K562 (cell line): Measurements from ENCODE around the gene GASK1A. TPM values are rescaled to one million over a fixed set of nuclear protein-coding genes. Genes with fewer than 3 reads are reported as not detected.

Experiments used
- ATAC-seq: fragments of 200-7000 bp; cut with Tn5 transposase; 3 replicates; pipeline ENCODE4 v1.9.1; 2020; ENCODE audit warnings: moderate library complexity
- BruUV-seq: library from RNA; stranded (reverse); fragments of 400-500 nt; replicated peaks from 2 replicates; lab custom pipeline; 2021; lab: Mats Ljungman, UMichigan
- CTCF ChIA-PET: fragments of 300-600 bp; formaldehyde crosslinking; extraction: SDS; loops from one replicate; lab custom pipeline; 2021; ENCODE audit warnings: low intra/inter-chr PET ratio; lab: Yijun Ruan, JAX
- POLR2A ChIA-PET: fragments of 300-600, 350-650 bp; sonication (Branson Sonifier 250); formaldehyde crosslinking; extraction: SDS; loops from one replicate; lab custom pipeline; 2021; ENCODE audit warnings: antibody characterized with exemption, inconsistent platforms; lab: Yijun Ruan, JAX
- DNase-seq, 4 experiments: peaks; one replicate each; pipeline versions ENCODE4 v3.0.0 to v3.0.0-alpha.2; 2011 to 2018; ENCODE audit warnings: low spot score in 3 of 4, mixed read lengths in 3 of 4; ENCODE audit errors: extremely low read depth in 1 of 4
- FAIRE-seq: peaks from 2 replicates; lab custom pipeline; 2011; peaks lifted over from hg19 to GRCh38; lab: Jason Lieb, UNC
- H2AFZ ChIP-seq: 2 replicates; pipeline ENCODE4 v1.6.0; 2011; ENCODE audit warnings: low read depth, low read length, control low read depth, inconsistent platforms
- H3K27ac ChIP-seq: fragments of 200-600 bp; 3 replicates; pipeline ENCODE4 v1.8.0; 2011; ENCODE audit warnings: low read depth, mild to moderate bottlenecking, control low read depth, inconsistent platforms, low read length, moderate library complexity, mixed read lengths; ENCODE audit errors: extremely low read depth
- H3K27me3 ChIP-seq, 2 experiments: fragments of 300-600 bp in 1 of 2; 2 replicates in 1 of 2; 3 replicates in 1 of 2; pipeline versions ENCODE4 v1.6.0 to v1.8.0; 2011; ENCODE audit warnings: inconsistent platforms in 2 of 2, low read length in 2 of 2, mild to moderate bottlenecking in 1 of 2, mixed read lengths in 1 of 2, moderate library complexity in 1 of 2; ENCODE audit not compliant: control insufficient read depth in 2 of 2, insufficient read depth in 2 of 2
- H3K36me3 ChIP-seq: fragments of 300-600 bp; 3 replicates; pipeline ENCODE4 v1.8.0; 2011; ENCODE audit warnings: mild to moderate bottlenecking, low read length, inconsistent platforms; ENCODE audit not compliant: control insufficient read depth, insufficient read depth
- H3K4me1 ChIP-seq, 2 experiments: fragments of 200-600 bp in 1 of 2; replicated peaks in 1 of 2; 2 replicates in 1 of 2; 3 replicates in 1 of 2; pipeline versions ENCODE4 v1.5.1 to v1.8.0; 2011; ENCODE audit warnings: inconsistent platforms in 2 of 2, low read length in 2 of 2, mild to moderate bottlenecking in 1 of 2, mixed read lengths in 1 of 2, moderate library complexity in 1 of 2; ENCODE audit not compliant: control insufficient read depth in 2 of 2, insufficient read depth in 2 of 2
- H3K4me2 ChIP-seq: 2 replicates; pipeline ENCODE4 v1.6.1; 2011; ENCODE audit warnings: low read length, control low read depth, inconsistent platforms, mixed read lengths; ENCODE audit not compliant: insufficient read depth
- H3K4me3 ChIP-seq: fragments of 200-600 bp; sonication (generic), shearing (Covaris generic); 2 replicates; pipeline ENCODE4 v1.5.1; 2016; ENCODE audit warnings: control low read depth, inconsistent platforms
- H3K79me2 ChIP-seq: fragments of 200-600 bp; 3 replicates; pipeline ENCODE4 v1.8.0; 2011; ENCODE audit warnings: low read length, inconsistent platforms; ENCODE audit not compliant: control insufficient read depth, insufficient read depth
- H3K9ac ChIP-seq, 2 experiments: 2 replicates each; pipeline versions ENCODE4 v1.6.0 to v1.6.1; 2011; ENCODE audit warnings: low read depth in 2 of 2, low read length in 2 of 2, control low read depth in 1 of 2, inconsistent platforms in 1 of 2, mild to moderate bottlenecking in 1 of 2, mixed read lengths in 1 of 2; ENCODE audit not compliant: insufficient read depth in 1 of 2
- H3K9me1 ChIP-seq: one replicate; pipeline ENCODE4 v1.6.0; 2011; ENCODE audit warnings: inconsistent platforms, mild to moderate bottlenecking, low read length, moderate library complexity; ENCODE audit not compliant: control insufficient read depth, insufficient read depth
- H3K9me3 ChIP-seq: replicated peaks from 2 replicates; pipeline ENCODE4 v1.5.1; 2011; ENCODE audit warnings: low read depth, low read length, inconsistent platforms; ENCODE audit not compliant: control insufficient read depth, insufficient read depth
- H4K20me1 ChIP-seq: replicated peaks from 2 replicates; pipeline ENCODE4 v1.6.1; 2011; ENCODE audit warnings: low read length, inconsistent platforms, mixed read lengths; ENCODE audit not compliant: control insufficient read depth, insufficient read depth
- ELK3 ChIP-seq: fragments of 450-650 bp; formaldehyde crosslinking; IDR thresholded peaks from 2 replicates; pipeline ENCODE4 v1.4.0; 2020; ENCODE audit warnings: mild to moderate bottlenecking
- FOXA3 ChIP-seq, 2 experiments: fragments of 450-650 bp in 1 of 2; sonication (generic) in 1 of 2; formaldehyde crosslinking; IDR thresholded peaks in 1 of 2; conservative IDR thresholded peaks in 1 of 2; 2 replicates each; pipeline versions ENCODE4 v1.4.0 to v1.8.0; 2020 to 2022; ENCODE audit warnings: mild to moderate bottlenecking in 2 of 2, missing genetic modification reagents in 1 of 2
- GABPB1 ChIP-seq: sonication (generic); formaldehyde crosslinking; IDR thresholded peaks from 2 replicates; pipeline ENCODE4 v1.8.0; 2022; ENCODE audit warnings: mild to moderate bottlenecking, missing genetic modification reagents
- HIVEP1 ChIP-seq: fragments of 250-450 bp; sonication (Bioruptor Pico); IDR thresholded peaks from 2 replicates; pipeline ENCODE4 v1.4.0; 2020; ENCODE audit warnings: mild to moderate bottlenecking
- ID3 ChIP-seq, 2 experiments: fragments of 250-450 bp in 1 of 2; fragments of 450-650 bp in 1 of 2; sonication (Bioruptor Pico) in 1 of 2; IDR thresholded peaks; 2 replicates each; pipeline versions ENCODE4 v1.6.1 to v1.8.0; 2016 to 2021; ENCODE audit warnings: mild to moderate bottlenecking in 2 of 2, moderate library complexity in 2 of 2, missing compliant biosample characterization in 1 of 2, missing genetic modification characterization in 1 of 2
- MAZ ChIP-seq, 2 experiments: fragments of 450-650 bp in 1 of 2; sonication (generic) in 1 of 2; formaldehyde crosslinking; IDR thresholded peaks in 1 of 2; conservative IDR thresholded peaks in 1 of 2; 2 replicates each; pipeline versions ENCODE4 v1.4.0 to v1.5.0; 2020; ENCODE audit warnings: mild to moderate bottlenecking in 1 of 2, missing genetic modification reagents in 1 of 2
- NFATC3 ChIP-seq: fragments of 450-650 bp; IDR thresholded peaks from 2 replicates; pipeline ENCODE4 v1.6.1; 2017; ENCODE audit warnings: mild to moderate bottlenecking
- PML ChIP-seq: IDR thresholded peaks from 2 replicates; pipeline ENCODE4 v1.6.1; 2012; ENCODE audit warnings: low read length, inconsistent platforms
- RBFOX2 ChIP-seq: fragments of 200-400 bp; formaldehyde crosslinking; IDR thresholded peaks from 2 replicates; pipeline ENCODE4 v1.6.1; 2017; ENCODE audit warnings: low read depth, mild to moderate bottlenecking, low read length, moderate library complexity
- RBM17 ChIP-seq: fragments of 200-400 bp; formaldehyde crosslinking; IDR thresholded peaks from 2 replicates; pipeline ENCODE4 v1.6.1; 2017; ENCODE audit warnings: low read depth, mild to moderate bottlenecking, low read length, borderline replicate concordance
- U2AF1 ChIP-seq: fragments of 200-400 bp; formaldehyde crosslinking; optimal IDR thresholded peaks from 2 replicates; pipeline ENCODE3; 2017; ENCODE audit warnings: mild to moderate bottlenecking, low read depth, low read length, moderate library complexity
- U2AF2 ChIP-seq: fragments of 200-400 bp; formaldehyde crosslinking; optimal IDR thresholded peaks from 2 replicates; pipeline ENCODE3; 2017; ENCODE audit warnings: low read depth, mild to moderate bottlenecking, low read length
- ZC3H11A ChIP-seq: IDR thresholded peaks from 2 replicates; pipeline ENCODE4 v1.6.1; 2012; ENCODE audit warnings: low read depth, low read length, improper control_type of control experiment
- ZNF3 ChIP-seq: fragments of 250-450 bp; sonication (Bioruptor Pico); IDR thresholded peaks from 2 replicates; pipeline ENCODE4 v1.5.0; 2021; ENCODE audit warnings: mild to moderate bottlenecking, moderate library complexity
- WGBS: fragments of 100-300 bp; shearing (Covaris generic); methylation state at CpG from one replicate; pipeline ENCODE4 v1.1.6; 2016; ENCODE audit warnings: low coverage, mixed read lengths; ENCODE audit not compliant: insufficient coverage; ENCODE audit errors: missing lambda C conversion rate; 5-methylcytosine and 5-hydroxymethylcytosine counted together
- in situ Hi-C: fragments of 300-500 bp; cut with MboI; formaldehyde crosslinking; loops from 4 replicates; pipeline ENCODE4 v1.15.0; 2018; ENCODE audit warnings: inconsistent platforms, mixed read lengths
- intact Hi-C: fragments of 100-400 bp; cut with micrococcal nuclease; formaldehyde crosslinking; loops from 2 replicates; pipeline ENCODE4 v1.14.2; 2022
- polyA plus RNA-seq, 8 experiments: library from polyadenylated mRNA; depleted of rRNA in 4 of 8; stranded (reverse) in 5 of 8; unstranded in 3 of 8; fragments of >200 nt; fragmentation: Nextera tagmentation in 2 of 8; fragmentation: Illumina TruSeq in 1 of 8; extraction: Ambion mirVana in 2 of 8; extraction: Trizol in 1 of 8; gene quantifications; 2 replicates each; pipeline versions ENCODE4 v1.2.1 to v1.2.3, GENCODE V29; 2011 to 2014; ENCODE audit warnings: inconsistent platforms in 1 of 8, missing spikeins in 1 of 8
- total RNA-seq, 7 experiments: library from RNA; depleted of rRNA in 6 of 7; stranded (reverse); fragments of >200 nt in 6 of 7; fragmentation: Illumina TruSeq in 2 of 7; extraction: Trizol in 2 of 7; gene quantifications; 2 replicates each; pipeline versions ENCODE4 v1.2.1 to v1.2.3, GENCODE V29; 2011 to 2021; ENCODE audit warnings: low replicate concordance in 1 of 7

The GASK1A gene
- total and polyA plus RNA-seq, 9 of the 15 experiments (the other 6 are each of a cell fraction or from before 2014, with no cell fraction given) = 0.04 to 0.11 (median 0.05) TPM; not detected in 5

DNA sequence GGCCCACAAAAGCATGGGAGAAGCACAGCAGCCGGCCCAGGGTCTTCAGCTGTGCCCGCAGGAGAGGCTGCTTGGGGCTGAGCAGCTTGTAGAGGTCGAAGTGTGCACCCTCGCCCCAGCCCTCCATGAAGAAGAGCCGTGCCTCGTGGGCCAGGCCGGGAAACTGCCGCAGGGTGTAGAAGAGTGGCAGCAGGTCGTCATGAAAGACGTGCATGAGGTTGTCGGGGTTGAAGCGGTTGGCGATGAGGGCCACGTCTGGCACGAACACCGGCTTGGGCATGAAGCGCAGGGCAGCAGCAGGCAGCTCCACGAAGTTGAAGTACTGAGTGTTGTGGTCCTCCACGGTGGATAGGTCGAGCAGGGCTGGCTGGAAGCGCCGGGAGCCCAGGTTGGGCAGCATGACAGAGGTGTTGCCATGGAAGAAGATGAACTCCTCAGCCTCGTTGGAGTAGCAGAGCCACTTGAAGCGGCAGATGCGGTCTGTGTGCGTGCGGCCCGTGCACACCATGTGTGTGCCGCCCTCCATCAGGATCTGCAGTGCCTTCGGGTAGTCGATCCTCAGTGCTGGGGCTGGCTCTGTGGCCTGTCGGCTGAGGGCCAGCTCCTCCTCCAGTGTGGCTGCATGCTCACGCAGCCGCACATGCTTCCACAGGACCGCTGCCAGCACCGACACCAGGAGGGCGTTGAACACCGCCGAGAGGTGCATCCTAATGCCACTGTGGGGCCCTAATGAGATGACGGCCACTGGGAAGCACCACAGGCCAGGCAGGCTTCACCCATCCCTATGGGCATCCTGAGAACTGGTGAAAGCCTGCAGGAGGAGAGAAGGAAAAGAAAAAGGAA, 101.8 kb downstream of the GASK1A start:
- in situ Hi-C loops = no loop called here
- no peak for ATAC-seq
- Histone ChIP-seq H4K20me1 (no peaks in the 10 kb centered on the region), H3K9me3 (no peaks in the 10 kb centered on the region), H3K9ac (no peak overlapping the region), H3K4me2 (no peak overlapping the region), H3K27ac (no peak overlapping the region), H3K4me3 (no peak overlapping the region), H3K27me3 (no peaks in the 10 kb centered on the region; a peak in 1 of 5 replicates), H3K9me1 (no peaks in the 10 kb centered on the region), H3K36me3 (peaks cover 10% of the 10 kb centered on the region; the same call in 1 of the 3 replicates), H2AFZ (no peak overlapping the region), H3K4me1 (peaks cover under 1 to 5% of the 10 kb centered on the region in 2 experiments; a peak in 2 of 5 replicates), H3K79me2 (no peaks in the 10 kb centered on the region)
- WGBS = 81% methylated on average over 40 of the region's 40 CpGs
- FAIRE-seq = no peak
- POLR2A ChIA-PET = interaction anchor here (0.5 kb wide), 1 partner anchor 1006 kb away, joined by 3 read pairs; no protein-coding TSS in a partner anchor
- DNase-seq = no peak
- TF ChIP-seq GABPB1 (CRISPR knock-in tag) (no peak), ELK3 (CRISPR knock-in tag) (no peak), HIVEP1 (CRISPR knock-in tag) (no peak), ZNF3 (CRISPR knock-in tag) (no peak), ID3 (CRISPR knock-in tag; IDR thresholded peaks at IDR 0.05) (no peak), ID3 (tag; IDR thresholded peaks at IDR 0.05) (no peak), RBM17 (no peak), RBFOX2 (no peak), U2AF1 (no peak), ZC3H11A (no peak), NFATC3 (no peak), U2AF2 (no peak), FOXA3 (CRISPR knock-in tag; conservative IDR thresholded peaks at IDR 0.05 in 1 of 2, IDR thresholded peaks at IDR 0.05 in 1 of 2) (no peak), MAZ (CRISPR knock-in tag; conservative IDR thresholded peaks at IDR 0.05 in 1 of 2, IDR thresholded peaks at IDR 0.05 in 1 of 2) (no peak), PML (no peak)
- CTCF ChIA-PET = no interaction called here
- intact Hi-C loops = no loop called here
- no TSS peak for BruUV-seq
